ENCODE data around the gene PSMC4.

PSMC4 gene

GRCh38 chr19:39995794-39996193 is 24.8 kb downstream of the PSMC4 start:
- FAIRE-seq: no peak

- no peak for FAIRE-seq
Observed at GRCh38 chr19:39996218-39996810, 25.3 kb downstream of the PSMC4 start.

GRCh38 chr19:39996811-39997637 is 26.1 kb downstream of the PSMC4 start, which contains the start of gene ZNF546:
ZNF546 (plus strand) TSS chr19:39997060; CDS start chr19:39998327, 1,267 bp downstream.
- no peak for FAIRE-seq

- FAIRE-seq: no peak
Observed at GRCh38 chr19:39997638-39998216, 26.8 kb downstream of the PSMC4 start.

- FAIRE-seq: no peak
Observed at GRCh38 chr19:39998501-39998900, 27.5 kb downstream of the PSMC4 start.

DNA sequence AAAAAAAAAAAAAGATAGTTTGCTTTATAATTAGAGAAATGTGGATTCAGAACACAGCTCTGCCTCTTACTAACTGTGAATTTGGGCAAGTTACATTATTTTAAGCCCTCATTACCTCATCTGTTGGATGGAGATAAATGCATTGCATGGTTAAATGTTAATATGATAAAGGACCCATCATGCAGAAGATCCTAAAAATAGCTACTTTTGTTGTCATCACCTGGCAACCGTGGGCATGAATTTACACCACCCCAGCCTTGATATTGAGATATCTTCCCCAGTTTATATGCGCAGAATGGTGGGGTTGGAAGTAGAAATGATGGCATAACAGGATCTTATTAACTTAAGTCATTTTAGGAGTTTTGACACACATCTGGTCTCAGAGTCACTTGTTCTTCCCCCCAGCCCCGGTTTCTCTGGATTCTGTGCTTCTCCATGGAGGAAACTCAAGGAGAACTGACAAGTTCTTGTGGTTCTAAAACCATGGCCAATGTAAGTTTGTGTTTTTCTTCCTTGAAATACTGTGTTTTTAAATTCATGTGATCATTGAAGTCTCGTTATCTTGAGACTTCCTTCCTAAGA is 34.8 kb downstream of the PSMC4 start:
- FAIRE-seq: no peak

DNA sequence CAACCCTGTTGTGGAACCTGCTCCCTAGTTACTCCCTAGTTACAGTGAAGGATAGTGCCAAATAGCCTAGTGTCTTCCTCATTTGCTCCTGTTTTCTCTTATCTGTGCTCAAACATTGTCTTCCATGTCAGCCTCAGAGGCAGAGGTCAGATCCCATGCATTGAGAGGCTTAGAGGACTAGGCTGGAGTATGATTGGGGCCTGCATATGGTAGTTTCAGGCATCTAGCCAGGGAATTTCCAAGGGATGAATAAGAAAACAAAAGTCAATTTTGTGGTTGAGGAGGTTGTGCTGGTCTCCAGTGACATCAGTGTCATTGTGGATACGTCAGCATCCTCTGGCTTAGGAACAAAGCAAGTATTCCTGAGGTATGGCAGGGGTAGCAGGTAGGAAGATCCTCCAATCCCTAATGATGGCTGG is 35.3 kb downstream of the PSMC4 start:
- no peak for FAIRE-seq

DNA sequence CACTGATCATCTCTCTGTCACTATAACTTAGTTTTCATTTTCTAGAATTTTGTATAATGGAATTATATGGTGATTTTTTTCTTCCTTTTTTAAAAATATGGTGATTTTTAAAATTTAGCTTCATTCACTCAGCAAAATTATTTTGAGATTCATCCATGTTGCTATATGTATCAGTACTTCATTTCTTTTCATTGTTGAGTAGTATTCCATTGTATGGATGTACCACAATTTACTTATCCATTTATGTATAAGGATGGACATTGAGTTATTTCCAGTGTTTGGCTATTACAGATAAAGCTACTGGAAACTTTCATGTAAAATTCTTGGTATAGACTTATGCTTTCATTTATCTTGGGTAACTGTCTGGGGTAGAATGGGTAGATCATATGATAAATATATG is 38.7 kb downstream of the PSMC4 start:
- no peak for FAIRE-seq

DNA sequence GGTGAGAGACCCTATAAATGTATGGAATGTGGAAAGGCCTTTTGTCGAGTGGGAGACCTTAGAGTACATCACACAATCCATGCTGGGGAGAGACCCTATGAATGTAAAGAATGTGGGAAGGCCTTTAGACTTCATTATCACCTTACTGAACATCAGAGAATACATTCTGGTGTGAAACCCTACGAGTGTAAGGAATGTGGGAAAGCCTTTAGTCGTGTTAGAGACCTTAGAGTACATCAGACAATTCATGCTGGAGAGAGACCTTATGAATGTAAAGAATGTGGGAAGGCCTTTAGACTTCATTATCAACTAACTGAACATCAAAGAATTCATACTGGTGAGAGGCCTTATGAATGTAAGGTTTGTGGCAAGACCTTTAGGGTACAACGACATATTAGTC is 43.0 kb downstream of the PSMC4 start:
- no peak for FAIRE-seq

- no peak for FAIRE-seq
Observed at GRCh38 chr19:40023969-40024368, 53.0 kb downstream of the PSMC4 start.

DNA sequence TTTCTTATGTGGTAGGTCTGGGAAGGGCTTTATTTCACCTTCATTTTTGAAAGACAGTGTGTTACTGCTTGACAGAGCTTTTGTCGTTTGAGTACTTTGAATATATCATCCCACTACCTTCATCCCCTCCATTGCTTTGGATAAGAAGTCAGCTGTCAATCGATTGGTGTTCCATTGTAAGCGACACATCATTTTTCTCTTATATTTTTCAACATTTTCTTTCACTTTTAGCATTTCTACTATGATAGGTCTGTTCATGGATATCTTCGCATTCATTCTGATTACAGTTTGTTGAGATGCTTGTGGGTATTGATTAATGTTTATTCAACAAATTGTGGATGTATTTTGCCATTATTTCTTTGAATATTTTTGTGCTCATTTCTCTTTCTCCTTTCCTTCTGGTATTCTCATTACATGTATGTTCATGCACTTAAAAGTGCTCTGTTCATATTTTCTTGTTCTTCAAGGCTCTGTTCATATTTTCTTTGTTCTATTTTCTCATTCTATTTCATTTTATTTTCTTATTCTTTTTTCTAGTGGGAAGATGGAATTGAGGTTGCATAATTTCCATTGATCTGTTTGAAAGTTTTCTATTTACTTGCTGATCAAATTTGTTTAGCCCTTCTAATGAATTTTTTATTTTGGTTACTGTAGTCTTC is 55.1 kb downstream of the PSMC4 start:
- no peak for FAIRE-seq

GRCh38 chr19:40026597-40026970 is 55.6 kb downstream of the PSMC4 start:
- no peak for FAIRE-seq

Measured in endometrium (tissue), 2 donors.